Lung (tissue), 12 donors: Measurements from ENCODE around the gene ZNF516. TPM values are rescaled to one million over a fixed set of nuclear protein-coding genes. Genes with fewer than 3 reads are reported as not detected.

Source experiments
- ATAC-seq: fragments of 200-7000 bp; cut with Tn5 transposase; one replicate; pipeline ENCODE4 v1.9.1; 2020; ENCODE audit warnings: moderate number of reproducible peaks; ENCODE audit not compliant: insufficient read depth, low FRiP score
- DNase-seq, 3 donors: peaks; one replicate each; pipeline ENCODE4 v3.0.0-alpha.2; 2013 to 2017
- H3K27ac ChIP-seq, 2 donors: one replicate each; pipeline ENCODE4 v1.5.1; 2013; ENCODE audit warnings: mild to moderate bottlenecking in 2 of 2, moderate library complexity in 2 of 2, control low read depth in 1 of 2, inconsistent platforms in 1 of 2, low read depth in 1 of 2, low read length in 1 of 2
- H3K27me3 ChIP-seq, 3 donors: one replicate each; pipeline ENCODE4 v1.5.1; 2013; ENCODE audit warnings: low read length in 2 of 3; ENCODE audit not compliant: control insufficient read depth in 3 of 3, insufficient read depth in 3 of 3
- H3K36me3 ChIP-seq, 4 donors: one replicate each; pipeline ENCODE4 v1.5.1; 2013; ENCODE audit warnings: low read length in 4 of 4, mild to moderate bottlenecking in 1 of 4, moderate library complexity in 1 of 4; ENCODE audit not compliant: control insufficient read depth in 4 of 4, insufficient read depth in 4 of 4
- H3K4me1 ChIP-seq, 5 donors: one replicate each; pipeline ENCODE4 v1.5.1; 2013; ENCODE audit warnings: low read length in 5 of 5, mild to moderate bottlenecking in 2 of 5, moderate library complexity in 1 of 5; ENCODE audit not compliant: control insufficient read depth in 5 of 5, insufficient read depth in 5 of 5
- H3K4me3 ChIP-seq: one replicate; pipeline ENCODE4 v1.5.1; 2013; ENCODE audit warnings: mild to moderate bottlenecking, control low read depth, moderate library complexity
- H3K9ac ChIP-seq, 2 donors: one replicate each; pipeline ENCODE4 v1.5.1; 2013; ENCODE audit warnings: low read length in 2 of 2, control low read depth in 1 of 2; ENCODE audit not compliant: insufficient read depth in 1 of 2
- H3K9me3 ChIP-seq, 4 donors: one replicate each; pipeline ENCODE4 v1.5.1; 2013; ENCODE audit warnings: low read length in 3 of 4, mild to moderate bottlenecking in 1 of 4, moderate library complexity in 1 of 4; ENCODE audit not compliant: control insufficient read depth in 4 of 4, insufficient read depth in 3 of 4
- CTCF ChIP-seq: IDR thresholded peaks from 2 replicates; pipeline ENCODE4 v1.5.1; 2012; ENCODE audit warnings: mild to moderate bottlenecking; ENCODE audit errors: control extremely low read depth, extremely low read depth
- WGBS, 2 donors: extraction: QIAGEN DNeasy Blood & Tissue Kit; methylation state at CpG; one replicate each; pipeline ENCODE4 v1.1.7; 2013; 5-methylcytosine and 5-hydroxymethylcytosine counted together
- polyA plus RNA-seq, 2 donors: library from polyadenylated mRNA; stranded (reverse); fragments of 200-250 nt; gene quantifications; one replicate each; pipeline ENCODE4 v1.2.1, GENCODE V29; 2013
- total RNA-seq, 2 donors: library from RNA; depleted of rRNA in 1 of 2; stranded (reverse); fragments of >200 nt in 1 of 2; gene quantifications; one replicate each; pipeline ENCODE4 v1.2.1, GENCODE V29; 2014 to 2021
- donor health status: control.
- donor health status: control.
- donor health status: Bipolar disorder and iron deficiency.
- donor health status: healthy.
- donor health status: DM: yes; HTN: yes; CAD: no.

ZNF516 gene
- total and polyA plus RNA-seq, 4 donors: 7.7 to 45.4 (median 26.4) TPM

- DNase-seq (peak in 2 of 3 donors; percentile 6 to 31), ATAC-seq (no peak)
- H3K27me3 ChIP-seq: no peaks in the 10 kb centered on the region
- WGBS, 2 donors: 85 to 87% methylated on average over 9 of the region's 9 CpGs
- TF ChIP-seq CTCF: no peak
- peaks cover 0 to 51% (median 14%) of the 10 kb centered on the region in 5 donors for H3K4me1 ChIP-seq
- H3K9ac ChIP-seq: no peak overlapping the region
- H3K4me3 ChIP-seq: no peak overlapping the region
- peaks cover 0 to 17% (median 6%) of the 10 kb centered on the region in 4 donors for H3K36me3 ChIP-seq
- H3K27ac ChIP-seq: no peak overlapping the region
- H3K9me3 ChIP-seq: no peaks in the 10 kb centered on the region
Observed at GRCh38 chr18:76457957-76458356, 37.1 kb downstream of the ZNF516 start.

GRCh38 chr18:76457475-76457874 lies 37.6 kb downstream of the ZNF516 start:
- Histone ChIP-seq H3K4me3 (no peak overlapping the region), H3K9me3 (no peaks in the 10 kb centered on the region), H3K36me3 (peaks cover 0 to 13% (median 6%) of the 10 kb centered on the region in 4 donors), H3K27me3 (no peaks in the 10 kb centered on the region), H3K27ac (no peak overlapping the region), H3K4me1 (peaks cover 0 to 56% (median 17%) of the 10 kb centered on the region in 5 donors), H3K9ac (no peak overlapping the region)
- no peak for TF ChIP-seq CTCF
- DNase-seq (peak in 1 of 3 donors; percentile 5), ATAC-seq (no peak)
- 89 to 90% methylated on average over 9 of the region's 9 CpGs for WGBS, 2 donors

DNA sequence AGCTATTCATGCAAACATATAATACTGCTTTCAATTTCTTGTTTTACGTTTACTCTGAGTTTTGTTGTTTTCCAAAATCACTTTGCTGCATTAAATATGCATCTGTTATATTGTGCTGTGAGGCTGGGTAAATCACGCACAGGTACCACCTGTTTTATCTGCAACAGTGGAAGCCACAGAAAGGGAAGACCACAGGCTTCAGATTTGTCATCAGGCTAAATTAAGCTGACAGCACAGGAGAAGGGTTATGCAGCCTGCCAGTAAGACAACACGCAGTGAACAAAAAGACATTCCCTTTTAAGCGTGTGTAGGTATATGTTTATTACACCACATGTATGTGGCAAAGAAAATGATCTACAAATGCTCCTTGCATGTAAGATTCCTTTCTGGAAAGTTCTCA lies 38.2 kb downstream of the ZNF516 start:
- Histone ChIP-seq H3K27ac (no peak overlapping the region), H3K4me3 (no peak overlapping the region), H3K9me3 (no peaks in the 10 kb centered on the region), H3K9ac (no peak overlapping the region), H3K36me3 (peaks cover 0 to 10% (median 6%) of the 10 kb centered on the region in 4 donors), H3K27me3 (no peaks in the 10 kb centered on the region), H3K4me1 (peaks cover 2 to 63% (median 20%) of the 10 kb centered on the region in 5 donors)
- WGBS, 2 donors: 92 to 94% methylated on average over 4 of the region's 4 CpGs
- no peak for TF ChIP-seq CTCF
- DNase-seq (no peak), ATAC-seq (no peak)
